8988T (cell line): ENCODE measurements around the gene CD34.
"Not testable (repeated sequence)": the region's sequence is repeated elsewhere in the genome, so short reads cannot be mapped to it uniquely, and the experiment has no call there.

Source experiments
- DNase-seq: peaks from one replicate; pipeline ENCODE4 v3.0.0; 2011

CD34 gene

DNA sequence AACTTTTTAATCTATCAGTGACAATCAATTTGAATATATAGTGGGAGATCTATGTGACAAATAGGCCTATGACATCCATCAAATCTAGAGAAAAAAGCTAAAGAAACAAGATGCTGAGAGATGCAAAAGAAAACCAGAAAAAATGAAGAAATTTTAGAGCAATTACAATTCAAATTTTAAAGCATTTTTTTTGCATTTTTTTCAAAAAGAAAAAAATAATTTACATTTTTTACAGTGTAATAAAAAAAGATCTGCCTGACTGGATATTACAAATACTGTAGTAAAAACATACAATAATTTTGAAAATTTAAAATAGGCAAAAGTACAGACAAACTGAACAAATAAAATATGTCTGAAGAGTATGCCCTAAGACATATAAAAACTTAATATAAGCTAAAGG, 14.4 kb downstream of the CD34 start:
- no peak for DNase-seq

DNA sequence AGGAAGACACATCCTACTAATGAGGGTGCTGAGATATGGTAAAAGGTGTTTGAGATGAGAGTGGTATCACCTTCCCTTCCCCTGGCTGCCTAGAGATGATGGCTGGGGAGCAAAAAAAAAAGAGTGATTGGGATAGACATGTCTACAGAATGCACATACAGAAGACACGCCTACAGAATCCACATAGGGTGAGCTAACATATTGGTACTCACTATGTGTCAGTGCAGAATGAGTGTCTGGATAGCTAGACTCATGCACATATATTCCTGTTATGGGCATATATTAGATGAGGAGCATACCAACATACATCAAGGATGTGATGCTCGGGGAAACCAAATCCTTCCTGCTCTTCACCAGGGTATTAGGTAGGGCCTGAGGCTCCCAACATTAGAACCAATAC, 16.2 kb downstream of the CD34 start:
- DNase-seq = no peak

DNA sequence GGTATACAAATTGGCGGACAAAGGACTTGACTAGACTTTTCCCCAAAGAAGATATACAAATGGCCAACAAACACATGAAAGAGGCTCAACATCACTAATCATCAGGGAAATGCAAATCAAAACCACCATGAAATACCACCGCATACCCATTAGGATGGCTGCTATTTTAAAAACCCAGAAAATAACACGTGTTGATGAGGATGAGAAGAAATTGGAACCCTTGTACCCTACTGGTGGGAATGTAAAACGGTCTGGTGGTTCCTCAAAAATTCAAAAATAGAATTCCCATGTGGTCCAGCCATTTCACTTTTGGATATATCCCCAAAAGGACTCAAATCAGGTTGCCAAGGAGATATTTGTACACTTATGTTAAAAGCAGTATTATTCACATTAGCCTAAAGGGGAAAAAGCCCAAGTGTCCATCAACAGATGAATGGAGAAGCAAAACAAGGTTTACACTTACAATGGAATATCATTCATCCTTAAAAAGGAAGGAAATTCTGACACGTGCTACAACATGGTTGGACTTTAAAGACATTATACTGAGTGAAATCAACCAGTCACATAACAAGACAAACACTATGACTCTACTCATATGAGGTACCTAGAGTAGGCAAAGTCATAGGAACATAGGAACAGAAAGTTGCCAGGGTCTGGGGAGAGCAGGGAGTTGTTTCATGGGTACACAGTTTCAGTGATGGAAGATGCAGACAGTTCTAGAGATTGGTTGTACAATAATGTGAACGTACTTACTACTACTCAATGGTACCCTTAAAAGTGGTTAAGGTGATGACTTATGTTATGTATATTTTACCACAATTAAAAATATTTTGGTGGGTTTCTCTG, 17.0 kb downstream of the CD34 start:
- no peak for DNase-seq

DNA sequence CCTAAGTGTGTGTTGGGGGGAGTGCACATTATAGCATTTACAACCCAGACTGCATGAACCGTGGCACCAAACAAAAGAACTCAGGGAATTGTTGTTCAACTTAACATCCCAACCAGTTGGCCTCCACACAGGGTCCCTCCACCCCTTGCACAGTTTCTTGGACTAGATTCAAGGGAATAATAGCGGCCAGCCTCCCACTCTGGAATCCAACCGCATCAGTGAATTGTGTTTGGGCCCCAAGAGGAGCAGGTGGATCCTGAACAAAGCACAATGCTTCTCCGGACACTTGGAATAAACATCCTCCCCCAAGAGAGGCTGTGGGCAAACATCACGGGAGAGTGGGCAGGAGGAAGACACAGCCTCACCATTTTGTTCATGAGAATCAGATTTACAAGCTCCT, 18.2 kb downstream of the CD34 start:
- no peak for DNase-seq

DNA sequence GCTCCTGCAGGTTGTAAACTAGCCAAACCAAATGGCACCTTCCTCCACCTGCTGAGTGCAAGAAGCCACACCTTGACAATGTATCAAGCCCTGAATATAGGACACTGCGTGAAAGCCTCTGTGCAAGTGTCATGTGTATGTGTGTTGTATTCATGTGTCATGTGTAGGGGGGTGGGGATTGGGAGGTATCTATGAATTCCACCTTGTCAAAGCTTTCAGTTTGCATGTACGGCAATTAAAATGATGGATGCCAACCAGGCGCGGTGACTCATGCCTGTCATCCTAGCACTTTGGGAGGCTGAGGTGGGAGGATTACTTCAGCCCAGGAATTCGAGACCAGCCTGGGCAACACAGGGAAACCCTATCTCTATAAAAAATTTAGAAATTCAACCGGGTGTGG, 19.8 kb downstream of the CD34 start:
- DNase-seq = no peak

DNA sequence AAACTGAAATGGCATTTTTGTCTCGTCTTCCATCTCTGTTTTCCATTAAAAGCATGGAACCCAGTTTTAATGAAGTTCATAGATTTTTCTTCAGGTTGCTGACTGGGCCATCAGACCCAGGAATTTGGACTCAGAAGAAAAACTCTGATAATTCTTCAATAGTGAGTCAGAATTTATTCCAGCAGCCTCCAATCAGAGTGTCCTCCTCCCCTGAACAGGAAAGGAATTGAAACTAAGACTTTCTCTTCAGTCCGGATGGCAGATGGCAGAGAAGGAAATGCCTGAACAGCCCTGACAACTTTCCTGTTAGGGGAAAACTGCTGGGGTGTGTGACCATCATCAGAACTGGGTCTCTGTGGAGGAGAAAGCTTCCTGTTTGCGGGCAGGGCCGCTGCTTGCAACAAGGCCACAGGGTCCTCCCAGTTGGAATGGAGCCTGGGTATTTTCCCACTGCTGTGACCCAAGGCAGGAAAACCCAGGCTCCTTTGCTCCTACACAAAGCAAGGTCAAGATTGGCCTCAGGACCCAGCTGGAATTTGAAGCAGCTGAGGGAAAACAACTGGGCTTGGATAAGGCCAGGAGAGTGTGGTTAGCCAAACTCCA, 20.7 kb downstream of the CD34 start:
- no peak for DNase-seq

DNA sequence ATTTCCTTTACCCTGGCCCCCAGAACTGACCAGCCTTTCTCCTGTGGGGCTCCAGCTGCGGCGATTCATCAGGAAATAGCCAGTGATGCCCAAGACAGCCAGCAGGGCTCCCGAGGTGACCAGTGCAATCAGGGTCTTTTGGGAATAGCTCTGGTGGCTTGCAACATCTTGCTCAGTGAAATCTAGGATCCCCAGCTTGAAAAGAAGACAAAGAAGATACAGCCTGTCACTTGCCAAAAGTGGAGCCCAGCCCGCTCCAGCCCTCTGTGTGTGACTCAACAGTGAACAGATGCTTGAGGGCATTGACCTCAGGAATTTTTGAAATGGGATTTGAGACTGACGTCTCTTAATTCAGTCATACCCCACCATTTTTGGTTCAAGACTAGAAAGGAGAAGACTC, 22.3 kb downstream of the CD34 start:
- no peak for DNase-seq

DNA sequence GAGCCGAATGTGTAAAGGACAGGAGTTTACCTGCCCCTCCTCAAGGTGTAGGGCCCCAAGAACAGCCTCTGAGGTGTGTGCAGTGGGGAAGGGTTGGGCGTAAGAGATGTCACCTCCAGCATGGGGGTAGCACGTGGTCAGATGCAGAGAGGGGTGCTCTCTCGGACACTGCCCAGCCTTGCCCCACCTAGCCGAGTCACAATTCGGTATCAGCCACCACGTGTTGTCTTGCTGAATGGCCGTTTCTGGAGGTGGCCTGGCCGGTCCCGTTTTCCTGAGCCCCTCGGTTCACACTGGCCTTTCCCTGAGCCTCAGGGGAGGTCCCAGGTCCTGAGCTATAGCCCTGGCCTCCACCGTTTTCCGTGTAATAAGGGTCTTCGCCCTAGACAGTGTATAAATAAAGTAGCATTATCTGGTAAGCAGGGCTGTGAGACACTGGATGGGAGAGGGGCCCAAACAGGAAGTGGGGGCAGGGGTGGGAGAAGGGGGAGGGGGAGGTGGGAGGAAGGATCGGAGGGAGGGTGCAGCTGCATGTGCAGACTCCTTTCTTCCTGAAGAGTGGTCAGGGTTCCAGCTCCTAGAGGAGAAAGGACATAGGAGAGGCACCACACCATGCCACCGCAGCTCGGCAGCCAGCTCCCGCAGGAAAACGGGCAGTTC, 23.3 kb downstream of the CD34 start:
- no peak for DNase-seq

DNA sequence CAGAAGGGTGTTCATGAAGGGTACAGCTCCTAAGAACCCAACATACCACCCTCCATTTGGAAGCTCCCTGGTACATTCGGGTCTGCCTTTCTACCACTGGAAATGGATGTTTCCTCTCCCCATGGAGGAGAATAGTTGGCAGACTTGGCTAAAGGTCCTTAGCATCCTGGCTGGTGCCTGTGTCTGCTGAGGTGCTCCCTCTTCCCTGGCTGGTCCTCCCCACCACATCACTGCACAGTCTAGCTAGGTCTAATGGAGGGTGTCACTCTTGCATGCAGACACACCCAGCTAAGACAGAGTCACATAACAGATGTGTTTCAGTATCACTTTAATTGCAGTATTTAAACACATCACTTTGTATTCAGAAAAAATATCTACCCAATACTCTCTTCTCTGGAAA, 24.7 kb downstream of the CD34 start:
- DNase-seq = no peak

DNA sequence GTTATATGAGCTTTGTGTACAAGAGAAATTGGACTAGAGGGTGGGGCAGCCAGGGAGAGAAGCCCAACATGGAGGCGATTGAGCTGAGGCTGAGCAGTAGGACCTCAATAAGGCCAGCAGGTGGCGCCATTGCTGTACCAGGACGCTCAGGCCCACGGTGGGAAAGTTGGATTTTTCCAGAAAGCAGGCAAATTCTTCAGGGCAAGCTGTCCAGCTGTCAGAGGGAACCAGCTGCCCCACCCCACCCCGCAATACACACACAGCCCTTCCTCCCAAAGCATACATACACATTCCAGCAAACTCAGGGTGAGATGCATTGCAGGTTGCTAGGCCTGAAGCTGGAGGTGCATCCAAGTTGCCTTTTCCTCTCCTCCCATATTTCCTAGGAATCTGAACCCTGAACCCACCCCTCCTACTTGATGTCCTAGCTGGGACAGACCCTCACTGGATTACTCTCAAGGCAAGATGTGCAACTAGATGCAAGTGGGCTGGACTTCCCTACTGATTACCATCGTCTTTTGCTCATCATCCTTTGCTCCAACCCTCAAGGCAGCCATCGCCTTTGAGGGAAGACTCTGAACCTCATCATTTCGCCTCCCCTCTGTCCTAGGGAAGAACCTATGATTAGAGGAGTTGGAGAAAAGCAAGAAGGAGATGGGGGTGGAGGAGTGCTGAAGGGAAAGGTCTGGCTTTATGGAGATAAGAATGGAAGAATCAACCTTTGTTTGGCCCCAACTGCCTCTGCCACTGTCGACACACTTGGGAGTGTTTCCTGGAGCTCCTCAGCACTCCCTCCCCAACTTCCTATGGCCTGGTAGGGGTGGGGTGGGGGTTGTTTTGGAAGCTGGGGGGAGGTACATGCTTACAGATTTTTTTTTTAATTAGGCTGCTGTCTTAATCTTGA, 25.5 kb downstream of the CD34 start:
- peak; percentile 75 for DNase-seq

DNA sequence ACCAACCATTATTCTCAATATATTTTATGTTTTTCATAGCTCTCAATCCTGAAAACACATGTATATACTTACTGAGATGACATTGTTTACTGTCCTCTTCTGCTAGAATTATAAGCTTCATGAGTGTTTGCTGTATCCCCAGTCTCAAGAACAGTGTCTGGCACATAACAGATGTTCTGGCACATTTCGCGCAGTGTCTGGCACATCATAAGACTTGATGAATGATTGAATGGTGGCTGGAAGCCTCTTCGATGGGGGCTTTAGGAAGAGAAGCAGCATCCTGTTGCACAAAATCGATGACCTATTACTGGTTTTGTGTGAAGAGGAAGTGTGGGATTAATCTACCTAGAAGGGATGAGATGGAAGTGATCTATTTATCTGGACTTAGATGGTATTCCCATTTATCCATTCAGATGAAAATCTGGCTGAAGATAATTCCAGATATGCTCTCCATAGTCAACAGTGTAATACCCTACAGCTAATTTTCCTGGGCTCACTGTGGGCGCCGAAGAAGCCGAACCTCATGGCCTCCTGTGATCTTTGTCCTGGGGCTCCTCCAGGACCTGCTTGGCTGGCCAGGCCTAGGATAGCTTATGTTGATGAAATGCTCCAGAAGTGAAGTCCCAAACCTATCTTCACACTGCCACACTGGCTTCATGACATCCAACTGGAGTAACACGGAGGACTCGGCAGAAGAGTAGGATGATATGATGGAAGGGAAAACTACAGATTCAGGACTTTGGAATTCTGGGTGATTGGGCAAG, 26.5 kb downstream of the CD34 start:
- DNase-seq = no peak

DNA sequence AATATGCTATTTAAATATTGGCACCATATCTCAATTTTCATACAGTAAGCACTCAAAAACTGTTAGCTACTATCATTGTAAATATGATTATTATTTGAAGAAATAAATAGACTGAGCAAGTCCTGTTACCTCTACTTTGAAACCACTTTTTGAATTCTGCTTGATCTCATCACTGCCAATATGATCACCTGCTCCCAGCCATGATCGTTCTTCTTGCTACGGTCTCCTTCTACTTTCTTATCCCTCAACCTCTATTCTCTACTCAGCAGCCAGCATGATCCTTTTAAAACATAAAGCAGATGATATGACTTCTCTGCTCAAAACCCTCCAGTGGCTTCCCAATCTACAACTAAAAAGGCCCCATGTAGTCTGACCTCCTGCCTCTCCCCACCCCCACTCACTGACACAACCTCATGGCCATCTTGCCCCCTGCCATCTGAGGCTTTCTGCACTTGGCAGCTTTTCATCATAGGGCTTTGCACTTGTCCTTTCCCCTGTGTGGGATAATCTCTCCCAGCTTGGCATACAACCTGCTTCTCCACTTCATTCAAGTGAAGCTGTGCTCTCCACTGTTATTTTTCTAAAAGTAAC, 27.2 kb downstream of the CD34 start:
- no peak for DNase-seq

DNA sequence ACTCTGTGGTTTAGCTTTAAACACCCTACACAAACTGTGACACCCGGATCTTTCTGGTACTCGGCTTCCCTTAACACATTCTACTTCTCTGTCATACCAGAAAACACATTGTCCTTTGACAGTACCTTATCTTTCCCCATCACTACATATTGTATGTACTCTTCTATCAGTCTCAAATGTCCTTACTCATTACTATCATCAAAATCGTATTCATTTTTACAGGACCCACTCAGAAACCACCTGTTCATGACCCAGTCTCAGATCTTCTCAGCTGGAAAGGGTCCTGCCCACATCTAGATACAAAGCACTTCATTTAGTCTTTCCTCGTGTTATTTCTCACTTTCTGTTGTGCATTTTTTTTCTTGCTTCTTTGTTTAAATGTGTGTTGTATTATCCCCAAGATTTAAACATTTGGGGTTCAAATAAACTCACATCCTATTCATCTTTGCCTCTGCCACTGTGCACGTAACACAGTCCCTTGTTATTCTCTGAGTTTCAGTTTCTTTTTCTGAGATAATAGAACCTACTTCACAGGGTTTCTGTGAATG, 27.7 kb downstream of the CD34 start:
- no peak for DNase-seq

DNA sequence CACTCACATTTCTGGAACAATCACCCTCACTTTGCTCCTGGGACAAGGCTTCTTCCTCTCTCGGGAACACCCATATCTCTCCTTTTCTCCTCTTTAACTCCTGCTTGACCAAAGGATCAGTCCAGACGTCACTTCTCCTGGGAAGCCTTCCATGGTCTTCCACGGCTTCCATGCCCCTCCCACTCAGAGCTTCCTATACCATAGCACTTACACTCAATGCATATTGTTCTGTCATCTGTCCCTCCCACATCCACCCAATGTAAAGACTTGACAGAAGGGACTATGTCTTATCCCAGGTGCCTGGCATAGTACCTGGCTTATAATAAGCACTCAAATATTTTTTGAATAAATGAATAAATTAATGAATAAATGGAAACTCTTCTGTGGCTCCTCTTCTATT, 28.2 kb downstream of the CD34 start:
- no peak for DNase-seq

DNA sequence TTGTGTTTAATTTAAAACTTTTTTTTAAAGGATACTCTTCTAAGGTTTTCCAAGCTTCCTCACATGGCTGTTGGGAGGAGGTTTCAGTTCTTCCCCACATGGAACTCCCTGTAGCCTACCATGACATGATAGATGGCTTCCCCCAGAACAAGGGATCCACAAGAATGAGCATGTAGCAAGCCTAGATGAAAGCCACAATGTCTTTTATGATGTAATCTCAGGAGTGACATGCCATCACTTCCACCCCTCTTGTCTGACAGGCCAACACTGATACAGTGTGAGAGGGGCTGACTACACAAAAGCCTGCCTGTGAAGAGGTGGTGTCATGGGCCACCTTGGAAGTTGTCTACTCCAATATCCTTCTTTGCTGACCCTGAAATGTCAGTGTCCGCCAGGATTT, 32.0 kb downstream of the CD34 start:
- DNase-seq = no peak

DNA sequence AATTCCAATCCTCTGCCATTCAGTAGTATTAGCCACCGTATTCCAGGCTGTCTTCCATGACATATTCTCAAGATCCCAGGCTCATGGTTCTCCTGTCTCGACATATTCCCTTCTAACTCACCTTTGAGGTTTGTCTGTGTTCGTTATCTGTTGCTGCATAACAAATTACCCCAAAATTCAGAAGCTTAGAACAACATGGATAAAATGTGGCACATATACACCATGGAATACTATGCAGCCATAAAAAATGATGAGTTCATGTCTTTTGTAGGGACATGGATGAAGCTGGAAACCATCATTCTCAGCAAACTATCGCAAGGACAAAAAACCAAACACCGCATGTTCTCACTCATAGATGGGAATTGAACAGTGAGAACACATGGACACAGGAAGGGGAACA, 33.0 kb downstream of the CD34 start:
- not testable (repeated sequence) for DNase-seq

DNA sequence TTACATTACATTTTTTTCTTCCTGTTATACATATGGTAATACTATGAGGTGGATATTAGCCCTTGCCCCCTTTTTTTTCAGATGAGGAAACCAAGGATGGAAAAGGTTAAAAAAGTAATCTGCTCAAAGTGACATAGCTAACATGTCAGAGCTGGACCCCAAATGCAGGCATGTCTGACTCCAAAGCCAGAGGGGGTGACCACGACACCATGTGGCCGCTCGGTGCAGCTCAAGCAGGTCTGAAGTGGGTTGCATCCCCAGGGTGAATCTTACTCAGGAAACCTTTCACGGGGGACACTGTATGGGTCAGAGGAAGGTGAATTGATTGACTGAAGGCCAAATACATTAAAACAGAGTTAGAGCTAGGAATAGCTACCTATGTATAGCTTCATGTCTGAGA, 34.8 kb downstream of the CD34 start:
- no peak for DNase-seq

DNA sequence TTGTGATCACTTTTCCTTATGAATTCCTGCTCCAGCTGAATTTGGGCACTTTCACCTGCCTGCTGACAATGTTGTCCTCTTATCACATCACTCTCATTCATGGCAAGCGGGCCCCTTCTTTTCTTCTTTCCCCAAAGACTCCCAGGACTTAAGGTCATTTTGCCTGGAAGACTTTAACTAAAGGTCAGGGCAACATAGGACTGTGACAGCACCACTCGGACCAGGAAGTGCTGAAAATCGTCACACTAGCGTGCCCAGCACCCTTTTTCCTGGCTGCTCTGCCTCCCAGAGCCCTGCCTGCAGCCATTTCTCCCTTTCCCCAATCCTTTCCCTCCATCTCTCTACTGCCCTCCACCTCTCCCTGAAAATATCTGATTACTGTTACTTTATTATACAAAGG, 35.4 kb downstream of the CD34 start:
- DNase-seq = no peak

DNA sequence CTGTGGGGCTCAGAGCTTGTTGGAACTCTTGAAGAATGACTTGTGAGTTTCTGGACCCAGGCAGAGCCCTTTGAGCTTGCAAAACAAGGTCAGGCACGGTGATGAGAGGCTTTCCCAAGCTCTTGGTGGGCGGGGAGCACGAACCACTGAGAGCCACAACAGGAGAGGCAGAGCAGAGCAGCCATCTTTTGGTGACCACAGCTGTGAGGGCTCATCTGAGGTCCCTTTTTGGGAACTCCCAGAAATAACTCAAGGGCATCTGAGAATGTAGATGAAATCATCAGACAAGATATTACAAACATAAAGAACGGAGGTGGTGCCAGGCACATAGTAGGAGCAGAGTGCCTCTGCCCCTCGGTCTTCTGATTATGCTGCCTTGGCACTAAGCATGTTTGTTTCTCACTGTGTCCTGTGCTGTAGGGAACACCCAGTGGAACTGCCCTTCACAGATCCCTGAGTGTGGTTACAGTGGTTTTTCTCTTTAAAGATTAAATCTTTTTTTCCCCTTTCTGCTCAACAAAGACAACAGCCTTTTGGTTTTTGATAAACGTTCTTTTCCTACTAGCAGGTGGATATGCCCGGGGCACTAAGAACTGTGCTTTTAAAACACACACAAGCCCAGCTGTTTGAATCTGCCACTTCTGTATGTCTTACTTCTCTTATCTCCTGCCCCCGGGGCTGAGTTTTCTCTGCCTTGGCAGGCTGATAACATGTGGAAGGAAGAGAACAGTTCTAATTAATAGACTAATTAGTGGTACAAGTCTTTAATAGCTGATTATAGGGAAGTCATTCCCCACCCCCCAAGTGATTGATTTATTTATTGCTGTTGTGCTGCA, 37.7 kb downstream of the CD34 start:
- DNase-seq = no peak

DNA sequence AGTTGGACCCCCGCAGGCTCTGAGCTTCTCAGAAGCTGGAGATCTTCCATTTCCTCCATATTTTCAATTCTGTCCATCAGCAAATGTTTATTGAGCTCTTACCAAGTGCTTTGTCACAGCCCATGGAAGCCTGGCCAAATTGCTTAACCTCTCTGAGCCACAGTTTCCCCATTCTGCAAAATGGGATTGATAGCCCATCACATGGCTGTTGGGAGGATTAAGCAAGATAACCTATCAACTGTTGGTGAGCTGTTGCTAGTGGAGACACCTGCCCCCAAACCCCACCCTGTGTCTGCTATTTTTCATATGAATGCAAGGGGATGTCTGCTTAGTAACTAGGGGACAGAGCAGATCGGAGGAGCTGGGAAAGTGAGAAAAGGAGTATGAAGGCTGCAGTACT, 38.3 kb downstream of the CD34 start:
- no peak for DNase-seq
